Fibroblast of lung (primary cell): Measurements from ENCODE around the gene GAS7. TPM values are rescaled to one million over a fixed set of nuclear protein-coding genes. Genes with fewer than 3 reads are reported as not detected.

Experiments used
- DNase-seq, 2 donors: peaks; one replicate each; pipeline versions ENCODE4 v3.0.0 to v3.0.0-alpha.2; 2010; ENCODE audit warnings: low read depth in 2 of 2
- H2AFZ ChIP-seq: 2 replicates; pipeline ENCODE4 v1.5.1; 2012; ENCODE audit warnings: low read length, control low read depth, inconsistent platforms
- H3K27ac ChIP-seq: 2 replicates; pipeline ENCODE4 v1.5.1; 2011; ENCODE audit warnings: low read length, control low read depth; ENCODE audit not compliant: insufficient read depth
- H3K27me3 ChIP-seq: 2 replicates; pipeline ENCODE4 v1.5.1; 2011; ENCODE audit warnings: mild to moderate bottlenecking, low read length; ENCODE audit not compliant: control insufficient read depth, insufficient read depth
- H3K36me3 ChIP-seq: 2 replicates; pipeline ENCODE4 v1.5.1; 2011; ENCODE audit warnings: low read length; ENCODE audit not compliant: control insufficient read depth, insufficient read depth
- H3K4me1 ChIP-seq: 2 replicates; pipeline ENCODE4 v1.5.1; 2011; ENCODE audit warnings: low read length; ENCODE audit not compliant: control insufficient read depth, insufficient read depth; ENCODE audit errors: extremely low read depth
- H3K4me2 ChIP-seq: 2 replicates; pipeline ENCODE4 v1.5.1; 2011; ENCODE audit warnings: low read length, control low read depth; ENCODE audit not compliant: insufficient read depth; ENCODE audit errors: extremely low read depth
- H3K4me3 ChIP-seq, 4 experiments: fragments of 200-600 bp in 1 of 4; sonication (generic) in 1 of 4; replicated peaks in 1 of 4; 2 replicates each; pipeline ENCODE4 v1.5.1; 2011 to 2016; ENCODE audit warnings: low read length in 4 of 4, low read depth in 3 of 4, mild to moderate bottlenecking in 3 of 4, control low read depth in 2 of 4, inconsistent platforms in 1 of 4, mixed read lengths in 1 of 4; ENCODE audit not compliant: insufficient read depth in 1 of 4; ENCODE audit errors: control extremely low read depth in 1 of 4
- H3K79me2 ChIP-seq: 2 replicates; pipeline ENCODE4 v1.5.1; 2012; ENCODE audit warnings: mild to moderate bottlenecking, low read length, inconsistent platforms; ENCODE audit not compliant: control insufficient read depth, insufficient read depth
- H3K9ac ChIP-seq: 2 replicates; pipeline ENCODE4 v1.5.1; 2011; ENCODE audit warnings: mild to moderate bottlenecking, low read length, control low read depth; ENCODE audit not compliant: insufficient read depth
- H3K9me3 ChIP-seq: 2 replicates; pipeline ENCODE4 v1.5.1; 2012; ENCODE audit warnings: low read depth, low read length; ENCODE audit not compliant: control insufficient read depth, insufficient read depth
- H4K20me1 ChIP-seq: 2 replicates; pipeline ENCODE4 v1.5.1; 2011; ENCODE audit warnings: low read length; ENCODE audit not compliant: control insufficient read depth, insufficient read depth; ENCODE audit errors: extremely low read depth
- CTCF ChIP-seq, 2 donors: IDR thresholded peaks in 1 of 2; conservative IDR thresholded peaks in 1 of 2; 1 replicate in 1 of 2; 2 replicates in 1 of 2; pipeline ENCODE4 v1.5.1; 2011 to 2012; ENCODE audit warnings: low read length in 2 of 2, control low read depth in 1 of 2, inconsistent platforms in 1 of 2, low read depth in 1 of 2, mild to moderate bottlenecking in 1 of 2
- EZH2 ChIP-seq: IDR thresholded peaks from 2 replicates; pipeline ENCODE4 v1.5.1; 2012; ENCODE audit warnings: low read length, control low read depth, mild to moderate bottlenecking; ENCODE audit errors: missing control alignments
- polyA plus RNA-seq, 2 donors: library from polyadenylated mRNA; depleted of rRNA in 1 of 2; stranded (reverse) in 1 of 2; unstranded in 1 of 2; fragments of >200 nt; gene quantifications; 2 replicates each; pipeline ENCODE4 v1.2.1, GENCODE V29; 2011 to 2012; ENCODE audit warnings: missing spikeins in 1 of 2
- total RNA-seq: library from RNA; depleted of rRNA; stranded (reverse); fragments of >200 nt; gene quantifications from 2 replicates; pipeline ENCODE4 v1.2.1, GENCODE V29; 2014

The GAS7 gene
- total and polyA plus RNA-seq, 2 donors (not counting 1 experiment from before 2014, with no cell fraction given) = 0.58 to 2.6 TPM

GRCh38 chr17:10031127-10031526 is 167.3 kb downstream of the GAS7 start:
- Histone ChIP-seq H2AFZ (no peak overlapping the region), H3K4me1 (no peaks in the 10 kb centered on the region), H3K27me3 (no peaks in the 10 kb centered on the region), H4K20me1 (no peaks in the 10 kb centered on the region), H3K4me3 (no peak overlapping the region), H3K36me3 (no peaks in the 10 kb centered on the region), H3K9ac (no peak overlapping the region), H3K79me2 (no peaks in the 10 kb centered on the region), H3K4me2 (no peak overlapping the region), H3K27ac (no peak overlapping the region), H3K9me3 (no peaks in the 10 kb centered on the region)
- DNase-seq = no peak
- TF ChIP-seq EZH2 (no peak), CTCF (conservative IDR thresholded peaks at IDR 0.05 in 1 of 2, IDR thresholded peaks at IDR 0.05 in 1 of 2; ENCODE audit: low read depth in 1 of 2, low read length in 2 of 2) (no peak)

GRCh38 chr17:10029129-10029528 is 169.3 kb downstream of the GAS7 start:
- Histone ChIP-seq H3K9me3 (no peaks in the 10 kb centered on the region), H3K4me2 (no peak overlapping the region), H3K4me3 (no peak overlapping the region), H2AFZ (no peak overlapping the region), H3K27me3 (no peaks in the 10 kb centered on the region), H3K4me1 (no peaks in the 10 kb centered on the region), H3K36me3 (no peaks in the 10 kb centered on the region), H4K20me1 (no peaks in the 10 kb centered on the region), H3K27ac (no peak overlapping the region), H3K9ac (no peak overlapping the region), H3K79me2 (no peaks in the 10 kb centered on the region)
- no peak for DNase-seq
- no peak for TF ChIP-seq CTCF (conservative IDR thresholded peaks at IDR 0.05 in 1 of 2, IDR thresholded peaks at IDR 0.05 in 1 of 2; ENCODE audit: low read depth in 1 of 2, low read length in 2 of 2)
- no peak for TF ChIP-seq EZH2

GRCh38 chr17:10025976-10026901 is 172.2 kb downstream of the GAS7 start:
- no peak for TF ChIP-seq EZH2
- TF ChIP-seq CTCF (conservative IDR thresholded peaks at IDR 0.05 in 1 of 2, IDR thresholded peaks at IDR 0.05 in 1 of 2; ENCODE audit: low read depth in 1 of 2, low read length in 2 of 2) = no peak
- Histone ChIP-seq H3K36me3 (no peaks in the 10 kb centered on the region), H4K20me1 (no peaks in the 10 kb centered on the region)

More at GRCh38 chr17:10025976-10026901, 172.2 kb downstream of the GAS7 start:
- Histone ChIP-seq H3K4me3 (no peak overlapping the region), H3K27ac (no peak overlapping the region), H3K27me3 (no peaks in the 10 kb centered on the region), H3K79me2 (no peaks in the 10 kb centered on the region), H3K4me1 (no peaks in the 10 kb centered on the region), H2AFZ (no peak overlapping the region), H3K4me2 (no peak overlapping the region), H3K9me3 (no peaks in the 10 kb centered on the region), H3K9ac (no peak overlapping the region)
- DNase-seq = no peak
